Measurements from ENCODE around the gene ADK. TPM values are rescaled to one million over a fixed set of nuclear protein-coding genes. Genes with fewer than 3 reads are reported as not detected.

The ADK gene
- total RNA-seq, 1 donor from 2014 or later = 47.0 TPM

- Mint-ChIP-seq H3K4me1 (ENCODE audit: unreplicated experiment) (peaks cover 7% of the 10 kb centered on the region), H3K36me3 (ENCODE audit: unreplicated experiment) (peaks cover 3% of the 10 kb centered on the region), H3K4me3 (ENCODE audit: unreplicated experiment) (no peak overlapping the region), H3K27me3 (ENCODE audit: unreplicated experiment) (no peaks in the 10 kb centered on the region), H3K9me3 (ENCODE audit: unreplicated experiment) (no peaks in the 10 kb centered on the region), H3K27ac (ENCODE audit: unreplicated experiment) (peak overlapping the region; percentile 3)
- DNase-seq (ENCODE audit: extremely low spot score, unreplicated experiment) = no peak
- TF ChIP-seq, protein P1, sequence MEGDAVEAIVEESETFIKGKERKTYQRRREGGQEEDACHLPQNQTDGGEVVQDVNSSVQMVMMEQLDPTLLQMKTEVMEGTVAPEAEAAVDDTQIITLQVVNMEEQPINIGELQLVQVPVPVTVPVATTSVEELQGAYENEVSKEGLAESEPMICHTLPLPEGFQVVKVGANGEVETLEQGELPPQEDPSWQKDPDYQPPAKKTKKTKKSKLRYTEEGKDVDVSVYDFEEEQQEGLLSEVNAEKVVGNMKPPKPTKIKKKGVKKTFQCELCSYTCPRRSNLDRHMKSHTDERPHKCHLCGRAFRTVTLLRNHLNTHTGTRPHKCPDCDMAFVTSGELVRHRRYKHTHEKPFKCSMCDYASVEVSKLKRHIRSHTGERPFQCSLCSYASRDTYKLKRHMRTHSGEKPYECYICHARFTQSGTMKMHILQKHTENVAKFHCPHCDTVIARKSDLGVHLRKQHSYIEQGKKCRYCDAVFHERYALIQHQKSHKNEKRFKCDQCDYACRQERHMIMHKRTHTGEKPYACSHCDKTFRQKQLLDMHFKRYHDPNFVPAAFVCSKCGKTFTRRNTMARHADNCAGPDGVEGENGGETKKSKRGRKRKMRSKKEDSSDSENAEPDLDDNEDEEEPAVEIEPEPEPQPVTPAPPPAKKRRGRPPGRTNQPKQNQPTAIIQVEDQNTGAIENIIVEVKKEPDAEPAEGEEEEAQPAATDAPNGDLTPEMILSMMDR (IDR thresholded peaks at IDR 0.05) = no peak
Observed at GRCh38 chr10:74255888-74256357, 104.9 kb downstream of the ADK start.

DNA sequence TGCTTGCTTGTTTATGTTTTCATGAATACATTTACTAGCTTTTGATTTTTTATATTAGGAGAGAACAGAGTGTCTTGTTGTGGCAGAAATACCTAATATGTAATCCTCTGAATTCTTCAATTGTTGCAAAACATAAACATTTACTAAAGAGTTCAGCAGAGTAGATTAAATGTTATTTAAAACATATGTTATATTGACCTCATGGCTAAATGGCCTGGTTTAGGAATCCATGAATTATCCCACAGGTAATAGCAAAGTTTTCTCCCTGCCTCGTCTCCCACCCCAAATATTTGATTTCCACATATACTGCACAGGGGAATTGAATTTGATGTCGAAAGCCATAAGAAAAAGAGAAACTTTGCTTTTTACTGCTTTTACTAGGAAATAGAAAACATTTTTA lies 111.8 kb downstream of the ADK start:
- H3K27ac Mint-ChIP-seq (ENCODE audit: unreplicated experiment) = no peak overlapping the region
- H3K27me3 Mint-ChIP-seq (ENCODE audit: unreplicated experiment) = no peaks in the 10 kb centered on the region

GRCh38 chr10:74263996-74264395 lies 113.0 kb downstream of the ADK start:
- TF ChIP-seq, protein P1 (IDR thresholded peaks at IDR 0.05) = no peak
- Mint-ChIP-seq H3K27ac (ENCODE audit: unreplicated experiment) (no peak overlapping the region), H3K36me3 (ENCODE audit: unreplicated experiment) (peaks cover 3% of the 10 kb centered on the region), H3K9me3 (ENCODE audit: unreplicated experiment) (no peaks in the 10 kb centered on the region), H3K4me1 (ENCODE audit: unreplicated experiment) (peaks cover 5% of the 10 kb centered on the region), H3K4me3 (ENCODE audit: unreplicated experiment) (no peak overlapping the region), H3K27me3 (ENCODE audit: unreplicated experiment) (no peaks in the 10 kb centered on the region)
- no peak for DNase-seq (ENCODE audit: extremely low spot score, unreplicated experiment)

More for the DNA sequence above, 111.8 kb downstream of the ADK start:
- H3K36me3 Mint-ChIP-seq (ENCODE audit: unreplicated experiment) = peaks cover 3% of the 10 kb centered on the region
- no peak overlapping the region for H3K4me3 Mint-ChIP-seq (ENCODE audit: unreplicated experiment)
- DNase-seq (ENCODE audit: extremely low spot score, unreplicated experiment) = no peak
- H3K4me1 Mint-ChIP-seq (ENCODE audit: unreplicated experiment) = peaks cover 5% of the 10 kb centered on the region
- TF ChIP-seq, protein P1 (IDR thresholded peaks at IDR 0.05) = no peak
- no peaks in the 10 kb centered on the region for H3K9me3 Mint-ChIP-seq (ENCODE audit: unreplicated experiment)

DNA sequence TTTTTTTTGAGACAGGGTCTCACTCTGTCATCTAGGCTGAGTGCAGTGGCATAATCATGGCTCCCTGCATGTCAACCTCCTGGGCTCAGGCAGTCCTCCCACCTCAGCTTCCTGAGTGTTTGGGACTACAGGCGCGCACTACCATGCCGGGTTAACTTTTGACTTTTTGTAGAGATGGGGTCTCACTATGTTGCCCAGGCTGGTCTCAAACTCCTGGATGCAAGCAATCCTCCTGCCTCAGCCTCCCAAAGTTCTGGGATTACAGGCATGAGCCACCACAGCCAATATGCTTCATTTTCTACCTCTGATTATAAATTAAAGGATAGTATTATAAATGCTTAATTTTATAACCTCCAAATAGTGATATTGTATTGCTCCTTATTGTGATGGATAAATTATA lies 121.3 kb downstream of the ADK start:
- Mint-ChIP-seq H3K9me3 (ENCODE audit: unreplicated experiment) (no peaks in the 10 kb centered on the region), H3K27ac (ENCODE audit: unreplicated experiment) (no peak overlapping the region), H3K36me3 (ENCODE audit: unreplicated experiment) (no peaks in the 10 kb centered on the region), H3K4me3 (ENCODE audit: unreplicated experiment) (no peak overlapping the region), H3K4me1 (ENCODE audit: unreplicated experiment) (peaks cover 5% of the 10 kb centered on the region), H3K27me3 (ENCODE audit: unreplicated experiment) (no peaks in the 10 kb centered on the region)
- TF ChIP-seq, protein P1 (IDR thresholded peaks at IDR 0.05) = no peak
- no peak for DNase-seq (ENCODE audit: extremely low spot score, unreplicated experiment)

GRCh38 chr10:74275755-74276290 lies 124.8 kb downstream of the ADK start:
- no peak for DNase-seq (ENCODE audit: extremely low spot score, unreplicated experiment)
- Mint-ChIP-seq H3K27ac (ENCODE audit: unreplicated experiment) (no peak overlapping the region), H3K4me1 (ENCODE audit: unreplicated experiment) (peaks cover 8% of the 10 kb centered on the region), H3K9me3 (ENCODE audit: unreplicated experiment) (no peaks in the 10 kb centered on the region), H3K36me3 (ENCODE audit: unreplicated experiment) (no peaks in the 10 kb centered on the region), H3K4me3 (ENCODE audit: unreplicated experiment) (no peak overlapping the region), H3K27me3 (ENCODE audit: unreplicated experiment) (no peaks in the 10 kb centered on the region)
- TF ChIP-seq, protein P1 (IDR thresholded peaks at IDR 0.05) = no peak
